CD4-positive, alpha-beta T cell treated with Interleukin-21 for 1 hour (primary cell): ENCODE data around the gene DHRS4L2.
"Not testable (repeated sequence)": the region's sequence is repeated elsewhere in the genome, so short reads cannot be mapped to it uniquely, and the experiment has no call there.

Source experiments
- DNase-seq: peaks from one replicate; pipeline ENCODE4 v3.0.0-alpha.2; 2020

The DHRS4L2 gene

DNA sequence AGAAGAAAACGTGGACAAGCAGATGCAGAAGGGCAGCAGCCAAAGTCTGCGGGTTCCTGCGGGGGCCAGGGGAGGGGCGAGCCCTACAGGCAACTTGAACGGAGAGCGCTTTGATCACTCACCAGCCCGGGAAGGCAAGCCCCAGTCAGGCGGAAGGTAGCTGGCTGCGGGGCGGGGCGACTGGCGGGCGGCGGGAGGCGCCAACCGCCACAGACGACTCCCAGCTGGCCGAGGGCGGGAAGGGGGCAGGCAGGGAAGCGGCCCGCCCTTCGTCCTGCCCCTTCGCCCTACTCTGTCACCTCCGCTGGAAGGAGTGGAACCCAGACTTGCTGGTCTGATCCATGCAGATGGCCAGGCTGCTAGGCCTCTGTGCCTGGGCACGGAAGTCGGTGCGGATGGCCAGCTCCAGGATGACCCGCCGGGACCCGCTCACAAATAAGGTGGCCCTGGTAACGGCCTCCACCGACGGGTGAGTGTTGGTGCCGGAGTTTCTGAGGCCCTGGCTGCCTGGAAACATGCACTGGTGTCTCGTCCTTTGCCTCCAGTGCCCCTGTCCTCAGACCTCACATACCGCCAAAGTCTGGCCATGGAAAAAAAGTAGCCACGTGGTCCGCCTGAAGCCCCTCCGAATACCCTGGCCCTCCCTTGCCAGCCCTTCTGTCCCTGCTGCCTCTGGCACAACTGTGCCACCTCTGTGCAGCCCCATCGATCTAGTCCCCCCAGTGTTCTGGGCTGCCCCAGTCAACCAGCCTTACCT is at the start of gene DHRS4L2:
Gene DHRS4L2, plus strand, starts transcription at position 323 of the 757 bp plus-strand sequence. Its CDS starts 19 bp downstream, at position 342.
- peak; percentile 75 for DNase-seq

GRCh38 chr14:23939607-23940326 is 49.0 kb upstream of the DHRS4L2 start:
- DNase-seq = no peak

GRCh38 chr14:23941230-23941629 is 47.5 kb upstream of the DHRS4L2 start:
- no peak for DNase-seq

- no peak for DNase-seq
These were observed 47.1 kb upstream of the DHRS4L2 start for GRCh38 chr14:23941669-23942068.

DNA sequence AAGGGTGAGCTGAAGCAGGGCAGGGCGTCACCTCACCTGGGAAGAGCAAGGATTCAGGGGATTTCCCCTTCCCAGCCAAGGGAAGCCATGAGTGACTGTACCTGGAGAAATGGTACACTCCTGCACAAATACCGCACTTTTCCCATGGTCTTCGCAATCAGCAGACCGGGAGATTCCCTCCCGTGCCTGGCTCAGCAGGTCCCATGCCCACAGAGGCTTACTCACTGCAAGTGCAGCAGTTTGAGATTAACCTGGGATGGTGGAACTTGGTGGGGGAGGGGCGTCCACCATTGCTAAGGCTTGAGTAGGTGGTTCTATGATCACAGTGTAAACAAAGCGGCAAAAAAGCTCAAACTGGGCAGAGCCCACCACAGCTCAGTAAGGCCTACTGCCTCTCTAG is 46.1 kb upstream of the DHRS4L2 start:
- no peak for DNase-seq

DNA sequence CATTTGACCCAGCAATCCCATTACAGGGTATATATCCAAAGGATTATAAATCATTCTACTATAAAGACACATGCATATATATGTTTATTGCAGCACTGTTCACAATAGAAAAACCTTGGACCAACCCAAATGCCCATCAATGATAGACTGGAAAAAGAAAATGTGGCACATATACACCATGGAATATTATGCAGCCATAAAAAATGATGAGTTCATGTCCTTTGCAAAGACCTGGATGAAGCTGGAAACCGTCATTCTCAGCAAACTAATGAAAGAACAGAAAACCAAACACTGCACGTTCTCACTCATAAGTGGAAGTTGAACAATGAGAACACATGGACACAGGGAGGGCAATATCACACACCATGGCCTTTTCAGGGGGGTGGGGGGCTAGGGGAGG is 39.7 kb upstream of the DHRS4L2 start:
- not testable (repeated sequence) for DNase-seq

DNA sequence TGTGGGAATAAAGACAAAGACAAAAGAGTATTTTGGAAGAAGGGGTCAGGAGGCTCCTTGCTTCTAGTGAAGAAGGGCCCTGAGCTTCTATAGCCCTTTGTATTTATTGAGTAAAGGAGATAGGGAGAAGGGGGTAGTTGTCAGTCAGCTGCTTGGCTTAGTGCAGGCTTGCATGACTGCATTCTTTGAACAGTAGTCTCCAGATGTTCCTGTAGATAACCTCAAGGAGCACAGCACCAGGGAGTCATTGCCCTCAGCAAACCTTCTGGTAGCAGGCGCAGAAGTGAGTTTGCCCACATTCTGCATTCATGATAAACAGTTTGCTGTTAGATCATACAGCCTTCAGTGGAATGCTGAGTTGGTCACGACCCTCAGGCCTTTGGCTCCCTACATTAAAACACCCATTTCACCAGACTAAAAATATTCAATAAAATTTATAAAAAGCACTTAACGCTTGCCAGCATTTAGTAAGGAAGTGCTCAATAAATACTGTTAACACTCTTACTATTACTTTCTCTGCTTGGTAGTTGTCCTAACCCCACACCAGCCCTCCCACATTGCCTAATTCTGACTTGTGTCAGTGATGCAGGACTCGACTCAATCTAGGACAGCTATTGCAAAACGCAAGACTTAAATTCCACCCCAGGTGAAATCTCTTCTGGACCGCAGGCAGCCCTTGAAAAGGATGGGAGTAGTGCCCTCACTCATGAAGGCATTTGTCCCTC is 38.2 kb upstream of the DHRS4L2 start:
- no peak for DNase-seq

- DNase-seq = not testable (repeated sequence)
These were observed 37.6 kb upstream of the DHRS4L2 start for GRCh38 chr14:23951136-23951466.

DNA sequence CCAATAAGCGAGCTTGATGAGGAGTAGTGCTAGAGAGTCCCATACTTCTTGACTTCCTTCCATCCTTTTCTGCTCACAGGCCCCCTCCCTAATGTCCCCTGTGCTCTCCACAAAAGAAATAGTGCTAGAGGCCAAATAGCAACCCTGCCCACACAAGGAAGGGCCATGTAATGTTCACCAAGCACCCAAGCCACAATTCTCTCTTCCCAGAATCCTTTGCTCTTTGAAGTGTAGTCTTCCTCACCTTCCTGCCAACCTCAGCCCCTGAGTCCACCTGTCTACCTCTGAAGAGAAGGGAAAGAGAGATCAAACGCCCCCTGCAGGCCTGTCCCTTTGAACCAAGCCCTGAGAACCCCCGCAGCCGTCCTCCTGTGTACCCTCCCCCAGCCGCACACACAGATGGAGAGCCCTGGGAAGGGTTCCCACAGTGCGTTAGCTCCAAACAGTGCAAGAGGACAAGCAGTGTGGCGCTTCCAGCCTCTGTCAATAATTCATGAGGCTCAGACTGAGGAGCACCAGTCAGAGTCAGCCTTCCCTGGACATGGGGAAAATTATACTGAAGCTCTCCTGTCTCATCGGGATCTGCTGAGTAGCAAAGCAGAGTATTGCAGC is 37.0 kb upstream of the DHRS4L2 start:
- no peak for DNase-seq

- DNase-seq = not testable (repeated sequence)
These were observed 35.6 kb upstream of the DHRS4L2 start for GRCh38 chr14:23953116-23953463.

DNA sequence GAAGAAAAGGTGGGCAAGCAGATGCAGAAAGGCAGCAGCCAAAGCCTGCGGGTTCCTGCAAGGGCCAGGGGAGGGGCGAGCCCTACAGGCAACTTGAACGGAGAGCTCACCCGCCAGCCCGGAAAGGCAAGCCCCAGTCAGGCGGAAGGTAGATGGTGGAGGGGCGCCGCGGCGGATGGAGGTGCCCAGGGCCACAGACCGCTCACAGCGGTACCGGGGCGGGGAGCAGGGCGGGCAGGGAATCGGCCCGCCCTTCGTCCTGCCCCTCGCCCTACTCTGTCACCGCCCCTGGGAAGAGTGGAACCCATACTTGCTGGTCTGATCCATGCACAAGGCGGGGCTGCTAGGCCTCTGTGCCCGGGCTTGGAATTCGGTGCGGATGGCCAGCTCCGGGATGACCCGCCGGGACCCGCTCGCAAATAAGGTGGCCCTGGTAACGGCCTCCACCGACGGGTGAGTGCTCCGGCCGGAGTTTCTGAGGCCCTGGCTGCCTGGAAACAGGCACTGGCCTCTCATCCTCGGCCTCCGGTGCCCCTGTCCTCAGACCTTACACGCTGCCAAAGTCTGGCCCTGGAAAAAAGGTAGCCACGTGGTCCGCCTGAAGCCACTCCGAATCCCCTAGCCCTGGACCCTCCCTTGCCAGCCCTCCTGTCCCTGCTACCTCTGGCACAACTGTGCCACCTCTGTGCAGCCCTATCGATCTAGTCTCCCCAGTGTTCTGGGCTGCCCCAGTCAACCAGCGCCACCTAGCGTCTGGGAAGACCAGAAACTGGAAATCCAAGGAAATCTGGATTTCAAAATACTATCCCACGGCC is 35.1 kb upstream of the DHRS4L2 start, which contains the start of gene DHRS4:
Gene DHRS4, plus strand, starts transcription at position 307 of the 815 bp plus-strand sequence. Its CDS starts 19 bp downstream, at position 326.
- DNase-seq = peak; percentile 86

DNA sequence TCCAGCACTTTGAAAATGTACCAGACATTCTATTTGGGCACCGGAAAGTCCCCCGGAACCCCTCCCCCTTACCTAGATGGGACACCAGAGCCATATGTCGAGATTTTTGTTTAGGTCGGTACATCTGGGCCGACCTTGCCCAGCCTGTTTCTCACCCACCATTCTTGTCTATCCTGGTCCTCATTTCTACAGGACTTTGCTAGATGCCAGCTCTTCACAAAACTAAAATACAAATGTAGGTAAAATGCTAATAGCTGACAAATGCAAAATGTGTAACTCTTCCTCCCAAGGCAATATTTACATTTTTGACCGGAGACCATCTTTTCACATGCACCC is 34.5 kb upstream of the DHRS4L2 start:
- not testable (repeated sequence) for DNase-seq

- not testable (repeated sequence) for DNase-seq
These were observed 33.8 kb upstream of the DHRS4L2 start for GRCh38 chr14:23954965-23955364.

GRCh38 chr14:23955811-23956210 is 32.9 kb upstream of the DHRS4L2 start:
- not testable (repeated sequence) for DNase-seq

DNA sequence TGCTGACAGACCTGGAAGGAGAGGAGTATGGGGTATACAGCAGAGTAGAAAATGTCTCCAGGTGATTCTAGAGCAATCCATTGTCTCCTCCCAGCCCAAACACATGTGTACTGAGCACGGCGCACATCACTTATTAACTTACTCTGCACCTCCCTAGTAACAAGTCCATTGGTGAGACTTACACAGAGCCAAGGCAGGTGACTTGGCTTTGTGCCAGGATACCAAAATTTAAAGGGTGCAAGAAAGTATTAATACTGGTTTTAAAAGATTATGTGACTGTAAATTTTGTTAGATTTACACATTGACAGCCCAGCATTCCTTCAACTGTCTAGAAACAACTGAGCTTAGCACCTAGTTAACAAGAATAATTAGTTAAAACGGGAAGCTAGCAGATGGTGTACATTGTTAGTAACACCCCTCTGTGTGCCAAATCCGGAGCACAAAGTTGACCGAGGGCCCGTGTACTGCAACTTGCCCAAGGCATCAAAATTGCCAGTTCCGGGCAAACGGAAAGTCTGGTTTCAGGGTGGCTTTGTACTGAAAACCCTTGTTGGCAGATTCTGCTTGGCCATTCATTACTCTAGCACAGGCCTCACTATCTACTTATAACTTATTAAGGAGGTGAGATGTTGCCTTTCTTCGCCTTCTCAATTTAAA is 30.7 kb upstream of the DHRS4L2 start:
- DNase-seq = not testable (repeated sequence)

- not testable (repeated sequence) for DNase-seq
These were observed 27.8 kb upstream of the DHRS4L2 start for GRCh38 chr14:23960899-23961298.

- DNase-seq = not testable (repeated sequence)
These were observed 27.0 kb upstream of the DHRS4L2 start for GRCh38 chr14:23961704-23962103.

DNA sequence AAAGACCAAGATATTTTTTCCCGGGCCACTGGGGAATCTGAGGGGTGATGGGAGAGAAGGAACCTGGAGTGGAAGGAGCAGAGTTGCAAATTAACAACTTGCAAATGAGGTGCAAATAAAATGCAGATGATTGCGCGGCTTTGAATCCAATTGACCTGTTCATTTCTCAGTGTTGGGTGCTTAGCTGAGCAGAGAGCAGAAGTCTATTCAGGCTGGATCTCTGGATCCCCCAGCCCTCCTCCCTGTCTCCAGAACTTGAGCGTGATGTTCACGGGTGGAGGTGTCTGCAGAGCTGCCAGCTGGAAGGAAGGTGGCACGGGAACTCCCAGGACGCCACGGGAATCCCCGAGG is 19.6 kb upstream of the DHRS4L2 start:
- not testable (repeated sequence) for DNase-seq

- peak; percentile 61 for DNase-seq
These were observed 19.0 kb upstream of the DHRS4L2 start for GRCh38 chr14:23969481-23970282.

DNA sequence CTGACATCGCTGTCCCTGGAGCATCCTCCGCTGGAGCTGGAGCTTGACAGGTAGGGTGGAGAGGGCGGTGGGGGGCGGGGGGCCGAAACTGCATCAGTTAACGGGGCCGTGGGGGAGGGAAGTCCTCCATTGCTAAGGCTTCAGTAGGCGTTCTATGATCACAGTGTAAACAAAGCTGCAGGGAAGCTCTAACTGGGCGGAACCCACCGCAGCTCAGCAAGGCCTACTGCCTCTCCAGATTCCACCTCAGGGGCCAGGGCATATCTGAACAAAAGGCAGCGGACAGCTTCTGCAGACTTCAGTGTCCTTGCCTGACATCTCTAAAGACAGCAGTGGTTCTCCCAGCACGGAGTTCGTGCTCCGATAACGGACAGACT is 18.5 kb upstream of the DHRS4L2 start:
- DNase-seq = not testable (repeated sequence)

DNA sequence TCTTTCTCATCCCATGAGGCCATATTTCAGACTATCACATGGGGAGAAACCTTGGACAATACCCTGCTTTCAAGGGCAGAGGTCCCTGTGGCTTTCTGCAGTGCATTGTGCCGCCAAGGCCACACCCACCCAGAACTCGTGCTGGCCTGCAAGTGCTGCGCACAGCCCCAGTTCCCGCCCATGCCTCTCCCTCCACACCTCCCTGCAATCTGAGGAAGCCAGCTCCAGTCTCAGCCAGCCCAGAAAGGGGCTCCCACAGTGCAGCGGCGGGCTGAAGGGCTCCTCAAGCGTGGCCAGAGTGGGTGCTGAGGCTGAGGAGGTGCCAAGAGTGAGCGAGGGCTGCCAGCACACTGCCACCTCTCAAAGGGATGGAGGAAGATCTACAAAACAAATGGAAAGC is 15.6 kb upstream of the DHRS4L2 start:
- not testable (repeated sequence) for DNase-seq
